IMR-90 (cell line): Measurements from ENCODE around the gene SH3RF2. TPM values are rescaled to one million over a fixed set of nuclear protein-coding genes. Genes with fewer than 3 reads are reported as not detected.

Experiments used
- ATAC-seq: fragments of 200-7000 bp; cut with Tn5 transposase; 2 replicates; pipeline ENCODE4 v1.9.1; 2020; ENCODE audit warnings: low read depth, mild to moderate bottlenecking, moderate library complexity
- BruUV-seq: library from RNA; stranded (reverse); fragments of 400-500 nt; replicated peaks from 2 replicates; lab custom pipeline; 2021; lab: Mats Ljungman, UMichigan
- CTCF ChIA-PET: fragments of 300-600 bp; formaldehyde crosslinking; extraction: SDS; loops from one replicate; lab custom pipeline; 2021; ENCODE audit warnings: antibody characterized with exemption; lab: Yijun Ruan, JAX
- POLR2A ChIA-PET: fragments of 300-600 bp; sonication (Branson Sonifier 250); formaldehyde crosslinking; loops from one replicate; lab custom pipeline; 2022; ENCODE audit warnings: antibody characterized with exemption; ENCODE audit not compliant: unreplicated experiment; lab: Charles Lee
- DNase-seq: peaks from one replicate; pipeline ENCODE4 v3.0.0; 2013
- H2AFZ ChIP-seq: replicated peaks from 2 replicates; pipeline ENCODE3; 2013; ENCODE audit warnings: low read length, mild to moderate bottlenecking; ENCODE audit not compliant: poor library complexity
- H2AK5ac ChIP-seq: 2 replicates; pipeline ENCODE4 v1.6.1; 2013; ENCODE audit warnings: low read depth, low read length, inconsistent platforms
- H2AK9ac ChIP-seq: replicated peaks from 2 replicates; pipeline ENCODE3; 2013; ENCODE audit warnings: mild to moderate bottlenecking, low read depth, low read length, moderate library complexity; ENCODE audit not compliant: poor library complexity
- H2BK120ac ChIP-seq: 2 replicates; pipeline ENCODE4 v1.6.1; 2013; ENCODE audit warnings: low read depth, low read length, inconsistent platforms
- H2BK15ac ChIP-seq: 3 replicates; pipeline ENCODE4 v1.6.1; 2013; ENCODE audit warnings: low read depth, low read length, inconsistent platforms
- H2BK20ac ChIP-seq: 2 replicates; pipeline ENCODE4 v1.6.1; 2013; ENCODE audit warnings: low read depth, mild to moderate bottlenecking, inconsistent platforms, low read length, moderate library complexity
- H2BK5ac ChIP-seq: 2 replicates; pipeline ENCODE4 v1.6.1; 2013; ENCODE audit warnings: mild to moderate bottlenecking, low read depth, low read length, inconsistent platforms; ENCODE audit not compliant: poor library complexity, severe bottlenecking
- H3K14ac ChIP-seq: replicated peaks from 2 replicates; pipeline ENCODE4 v1.6.1; 2013; ENCODE audit warnings: low read depth, low read length, inconsistent platforms
- H3K18ac ChIP-seq: 2 replicates; pipeline ENCODE4 v1.6.1; 2013; ENCODE audit warnings: low read depth, low read length, control low read depth
- H3K23ac ChIP-seq: 2 replicates; pipeline ENCODE4 v1.6.1; 2013; ENCODE audit warnings: low read depth, low read length, inconsistent platforms
- H3K27ac ChIP-seq: 2 replicates; pipeline ENCODE4 v1.5.1; 2013; ENCODE audit warnings: mild to moderate bottlenecking, control low read depth, low read length; ENCODE audit not compliant: insufficient read depth
- H3K27me3 ChIP-seq: 2 replicates; pipeline ENCODE4 v1.6.1; 2013; ENCODE audit warnings: low read length; ENCODE audit not compliant: control insufficient read depth, insufficient read depth
- H3K36me3 ChIP-seq: 2 replicates; pipeline ENCODE4 v1.6.1; 2013; ENCODE audit warnings: low read length, mixed read lengths; ENCODE audit not compliant: control insufficient read depth, insufficient read depth
- H3K4ac ChIP-seq: 2 replicates; pipeline ENCODE4 v1.6.1; 2013; ENCODE audit warnings: low read depth, low read length, inconsistent platforms
- H3K4me1 ChIP-seq: 2 replicates; pipeline ENCODE4 v1.6.1; 2013; ENCODE audit warnings: low read length, mixed read lengths; ENCODE audit not compliant: control insufficient read depth, insufficient read depth
- H3K4me2 ChIP-seq: 2 replicates; pipeline ENCODE4 v1.6.1; 2013; ENCODE audit warnings: low read depth, mild to moderate bottlenecking, control low read depth, low read length, moderate library complexity
- H3K4me3 ChIP-seq: 2 replicates; pipeline ENCODE4 v1.5.1; 2013; ENCODE audit warnings: low read depth, mild to moderate bottlenecking, control low read depth, low read length, moderate library complexity; ENCODE audit not compliant: insufficient read depth
- H3K56ac ChIP-seq: 2 replicates; pipeline ENCODE4 v1.6.1; 2013; ENCODE audit warnings: low read length, inconsistent platforms; ENCODE audit not compliant: insufficient read depth; ENCODE audit errors: extremely low read depth
- H3K79me1 ChIP-seq, 2 experiments: 2 replicates each; pipeline ENCODE4 v1.6.1; 2013; ENCODE audit warnings: low read length in 2 of 2, inconsistent platforms in 1 of 2, low read depth in 1 of 2
- H3K9ac ChIP-seq: 2 replicates; pipeline ENCODE4 v1.6.1; 2013; ENCODE audit warnings: low read depth, low read length, control low read depth
- H3K9me1 ChIP-seq: 2 replicates; pipeline ENCODE4 v1.6.1; 2013; ENCODE audit warnings: low read length, inconsistent platforms; ENCODE audit not compliant: insufficient read depth
- H3K9me3 ChIP-seq: 2 replicates; pipeline ENCODE4 v1.6.1; 2013; ENCODE audit warnings: low read length; ENCODE audit not compliant: control insufficient read depth, insufficient read depth
- H4K20me1 ChIP-seq: 2 replicates; pipeline ENCODE4 v1.6.1; 2013; ENCODE audit warnings: low read length, inconsistent platforms; ENCODE audit not compliant: insufficient read depth
- H4K5ac ChIP-seq: 2 replicates; pipeline ENCODE4 v1.6.1; 2013; ENCODE audit warnings: mild to moderate bottlenecking, low read depth, low read length, control low read depth
- H4K8ac ChIP-seq, 2 experiments: 2 replicates each; pipeline ENCODE4 v1.6.1; 2013; ENCODE audit warnings: low read depth in 2 of 2, low read length in 2 of 2, control low read depth in 1 of 2, inconsistent platforms in 1 of 2
- H4K91ac ChIP-seq: 2 replicates; pipeline ENCODE4 v1.6.1; 2013; ENCODE audit warnings: low read depth, low read length, inconsistent platforms; ENCODE audit not compliant: insufficient read depth
- CEBPB ChIP-seq: IDR thresholded peaks from 2 replicates; pipeline ENCODE4 v1.6.1; 2012; ENCODE audit warnings: low read depth, low read length, improper control_type of control experiment
- FOS ChIP-seq: fragments of 150-350 bp; IDR thresholded peaks from 2 replicates; pipeline ENCODE4 v1.6.1; 2016; ENCODE audit warnings: low read depth, low read length
- MAFK ChIP-seq: IDR thresholded peaks from 2 replicates; pipeline ENCODE4 v1.6.1; 2012; ENCODE audit warnings: low read depth, low read length, improper control_type of control experiment
- MXI1 ChIP-seq: IDR thresholded peaks from 2 replicates; pipeline ENCODE4 v1.6.1; 2012; ENCODE audit warnings: low read depth, mild to moderate bottlenecking, low read length, moderate library complexity, borderline replicate concordance
- NFE2L2 ChIP-seq: fragments of 150-350 bp; IDR thresholded peaks from 2 replicates; pipeline ENCODE4 v1.6.1; 2016; ENCODE audit warnings: low read depth, mild to moderate bottlenecking, low read length
- RAD21 ChIP-seq: IDR thresholded peaks from 2 replicates; pipeline ENCODE4 v1.6.1; 2012; ENCODE audit warnings: low read length, improper control_type of control experiment
- RCOR1 ChIP-seq: IDR thresholded peaks from 2 replicates; pipeline ENCODE4 v1.6.1; 2012; ENCODE audit warnings: mild to moderate bottlenecking, low read length, improper control_type of control experiment; ENCODE audit not compliant: insufficient replicate concordance
- SMC3 ChIP-seq: fragments of 150-350 bp; IDR thresholded peaks from 2 replicates; pipeline ENCODE4 v1.6.1; 2016; ENCODE audit warnings: low read depth, mild to moderate bottlenecking, antibody characterized with exemption, low read length, moderate library complexity
- WGBS, 2 experiments: methylation state at CpG; one replicate each; pipeline versions ENCODE4 v1.1.5 to v1.1.7; 2013; ENCODE audit warnings: missing lambda C conversion rate in 2 of 2; ENCODE audit not compliant: insufficient read length in 1 of 2; ENCODE audit errors: extremely low coverage in 2 of 2; 5-methylcytosine and 5-hydroxymethylcytosine counted together
- dilution Hi-C: fragments of 300-500 bp; cut with HindIII; formaldehyde crosslinking; loops from one replicate; pipeline ENCODE4 v1.14.3; 2018; ENCODE audit warnings: low sequenced_read_pairs; ENCODE audit not compliant: unreplicated experiment
- in situ Hi-C: fragments of 300-500 bp; cut with MboI; formaldehyde crosslinking; loops from 3 replicates; pipeline ENCODE4 v1.14.3; 2019; ENCODE audit warnings: low sequenced_read_pairs, inconsistent platforms, mixed read lengths
- intact Hi-C: fragments of 100-400 bp; cut with micrococcal nuclease; formaldehyde crosslinking; loops from 2 replicates; pipeline ENCODE4 v1.10.0; 2022
- polyA plus RNA-seq, 3 experiments: library from polyadenylated mRNA; depleted of rRNA; stranded (reverse); fragments of >200 nt; gene quantifications; 2 replicates each; pipeline ENCODE4 v1.2.3, GENCODE V29; 2012; ENCODE audit warnings: low replicate concordance in 1 of 3
- total RNA-seq: library from RNA; depleted of rRNA; stranded (reverse); fragments of >200 nt; gene quantifications from 2 replicates; pipeline ENCODE4 v1.2.3, GENCODE V29; 2012
- TF ChIP-seq, protein P1 (sequence below): fragments of 150-350 bp; IDR thresholded peaks from 2 replicates; pipeline ENCODE4 v1.6.1; 2016; ENCODE audit warnings: low read depth, mild to moderate bottlenecking, low read length, moderate library complexity, borderline replicate concordance
- TF ChIP-seq, protein P2 (sequence below): fragments of 150-350 bp; IDR thresholded peaks from 2 replicates; pipeline ENCODE4 v1.6.1; 2017; ENCODE audit warnings: mild to moderate bottlenecking, antibody characterized with exemption, low read length, low read depth

SH3RF2 gene
- total and polyA plus RNA-seq, 2 of the 4 experiments (the other 2 are of a cell fraction), result 1.3 to 1.7 TPM

DNA sequence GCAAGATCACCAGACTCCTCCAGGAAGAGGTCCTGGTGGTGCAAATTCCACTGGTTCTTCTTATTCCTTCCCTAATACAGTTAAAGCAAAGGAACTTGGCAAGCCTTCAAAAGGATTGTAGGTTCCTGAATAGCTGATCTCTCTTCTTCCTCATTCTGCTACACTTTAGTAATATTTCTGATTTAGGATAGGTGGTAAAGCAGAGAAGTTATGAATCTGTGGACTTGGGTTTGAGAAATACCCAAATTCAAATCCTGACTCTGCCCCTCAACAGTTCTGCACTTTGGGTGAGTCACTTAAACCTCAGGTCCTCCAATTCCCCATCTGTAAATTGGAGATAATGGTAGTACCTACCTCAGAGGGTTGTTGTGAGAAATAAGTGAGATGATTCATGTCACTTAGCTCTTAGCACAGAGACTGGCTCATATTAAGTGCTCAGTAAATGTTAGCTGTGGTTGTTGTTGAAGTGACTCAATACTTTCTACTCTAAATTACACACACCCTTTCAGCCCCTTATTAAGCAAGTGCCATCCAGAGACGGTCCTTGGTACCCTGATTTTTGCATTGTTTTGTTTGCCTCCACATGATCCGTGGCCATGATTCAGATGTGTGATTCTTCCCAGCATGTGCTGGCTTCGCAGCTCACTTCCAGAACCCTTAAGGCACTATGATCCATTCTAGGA, 5.2 kb downstream of the SH3RF2 start:
- DNase-seq (peak; percentile 35), ATAC-seq (no peak)
- no peaks in the 10 kb centered on the region for H4K20me1 ChIP-seq
- H4K5ac ChIP-seq, result no peak overlapping the region
- TF ChIP-seq, protein P1, sequence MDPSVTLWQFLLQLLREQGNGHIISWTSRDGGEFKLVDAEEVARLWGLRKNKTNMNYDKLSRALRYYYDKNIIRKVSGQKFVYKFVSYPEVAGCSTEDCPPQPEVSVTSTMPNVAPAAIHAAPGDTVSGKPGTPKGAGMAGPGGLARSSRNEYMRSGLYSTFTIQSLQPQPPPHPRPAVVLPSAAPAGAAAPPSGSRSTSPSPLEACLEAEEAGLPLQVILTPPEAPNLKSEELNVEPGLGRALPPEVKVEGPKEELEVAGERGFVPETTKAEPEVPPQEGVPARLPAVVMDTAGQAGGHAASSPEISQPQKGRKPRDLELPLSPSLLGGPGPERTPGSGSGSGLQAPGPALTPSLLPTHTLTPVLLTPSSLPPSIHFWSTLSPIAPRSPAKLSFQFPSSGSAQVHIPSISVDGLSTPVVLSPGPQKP, result no peak
- peak; percentile 30; the same call in 1 of the 2 replicates for TF ChIP-seq CEBPB
- TF ChIP-seq MAFK, result no peak
- TF ChIP-seq, protein P2, sequence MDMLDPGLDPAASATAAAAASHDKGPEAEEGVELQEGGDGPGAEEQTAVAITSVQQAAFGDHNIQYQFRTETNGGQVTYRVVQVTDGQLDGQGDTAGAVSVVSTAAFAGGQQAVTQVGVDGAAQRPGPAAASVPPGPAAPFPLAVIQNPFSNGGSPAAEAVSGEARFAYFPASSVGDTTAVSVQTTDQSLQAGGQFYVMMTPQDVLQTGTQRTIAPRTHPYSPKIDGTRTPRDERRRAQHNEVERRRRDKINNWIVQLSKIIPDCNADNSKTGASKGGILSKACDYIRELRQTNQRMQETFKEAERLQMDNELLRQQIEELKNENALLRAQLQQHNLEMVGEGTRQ, result no peak
- no peak for TF ChIP-seq SMC3
- TF ChIP-seq MXI1, result no peak
- TF ChIP-seq RCOR1, result peak; percentile 35
- TF ChIP-seq NFE2L2, result no peak
- TF ChIP-seq RAD21, result no peak
- no peak for TF ChIP-seq FOS
- intact Hi-C loops (loop anchor here (5.0 kb wide), 1 partner anchor 106 kb away; no protein-coding TSS in a partner anchor), dilution Hi-C loops (no loop called here), in situ Hi-C loops (no loop called here)
- H2BK5ac ChIP-seq, result no peak overlapping the region
- ChIA-PET POLR2A (interaction anchor here (0.6 kb wide), 1 partner anchor 420 kb away, joined by 3 read pairs; no protein-coding TSS in a partner anchor), CTCF (no interaction called here)
- no peak overlapping the region for H3K4me3 ChIP-seq
- no peak overlapping the region for H3K14ac ChIP-seq
- no peak overlapping the region for H2BK15ac ChIP-seq
- BruUV-seq, result no TSS peak
- peaks cover 4% of the 10 kb centered on the region for H3K9me1 ChIP-seq
- H2AK5ac ChIP-seq, result no peak overlapping the region
- H3K4me2 ChIP-seq, result no peak overlapping the region
- H4K91ac ChIP-seq, result no peak overlapping the region
- H2BK120ac ChIP-seq, result no peak overlapping the region
- no peak overlapping the region for H3K18ac ChIP-seq
- no peak overlapping the region for H3K23ac ChIP-seq
- no peak overlapping the region for H3K27ac ChIP-seq
- H4K8ac ChIP-seq, result no peak overlapping the region
- no peaks in the 10 kb centered on the region for H3K27me3 ChIP-seq
- H3K56ac ChIP-seq, result no peak overlapping the region
- no peak overlapping the region for H3K9ac ChIP-seq
- no peak overlapping the region for H2BK20ac ChIP-seq
- H2AFZ ChIP-seq, result no peak overlapping the region
- no peaks in the 10 kb centered on the region for H3K36me3 ChIP-seq
- H3K79me1 ChIP-seq, result no peaks in the 10 kb centered on the region
- no peak overlapping the region for H2AK9ac ChIP-seq
- peaks cover 11% of the 10 kb centered on the region for H3K4me1 ChIP-seq
- H3K4ac ChIP-seq, result no peak overlapping the region
- WGBS, 2 experiments, result 80% methylated on average over 1 of the region's 3 CpGs; no CpG with 5 or more reads in 1 of the 2 experiments
- no peaks in the 10 kb centered on the region for H3K9me3 ChIP-seq
